Esophagus muscularis mucosa (tissue), 4 donors: ENCODE results near the gene ENOPH1. TPM values are rescaled to one million over a fixed set of nuclear protein-coding genes. Genes with fewer than 3 reads are reported as not detected.

ENCODE experiments used
- DNase-seq: peaks from one replicate; pipeline ENCODE4 v3.0.0-alpha.2; 2017; ENCODE audit errors: extremely low spot score
- H3K27ac ChIP-seq, 4 donors: fragments of 200-600 bp; sonication (generic); replicated peaks in 1 of 4; 1 replicate in 3 of 4; 2 replicates in 1 of 4; pipeline ENCODE4 v1.5.1; 2016 to 2019; ENCODE audit warnings: mild to moderate bottlenecking in 1 of 4
- H3K27me3 ChIP-seq, 4 donors: fragments of 200-600 bp; sonication (generic); one replicate each; pipeline versions ENCODE4 v1.5.1 to v1.6.0; 2016 to 2019
- H3K36me3 ChIP-seq, 4 donors: fragments of 200-600 bp; sonication (generic); one replicate each; pipeline ENCODE4 v1.5.1; 2016 to 2019
- H3K4me1 ChIP-seq, 4 donors: fragments of 200-600 bp; sonication (generic); one replicate each; pipeline ENCODE4 v1.5.1; 2016 to 2019
- H3K4me3 ChIP-seq, 4 donors: fragments of 200-600 bp; sonication (generic); 1 replicate in 2 of 4; 2 replicates in 2 of 4; pipeline ENCODE4 v1.5.1; 2016 to 2019; ENCODE audit warnings: mild to moderate bottlenecking in 4 of 4, moderate library complexity in 1 of 4
- H3K9me3 ChIP-seq, 4 donors: fragments of 200-600 bp; sonication (generic); 1 replicate in 3 of 4; 2 replicates in 1 of 4; pipeline ENCODE4 v1.5.1; 2016 to 2019
- EP300 ChIP-seq: sonication (generic); formaldehyde crosslinking; IDR thresholded peaks from one replicate; pipeline ENCODE4 v1.6.1; 2017; ENCODE audit warnings: antibody characterized with exemption
- POLR2A ChIP-seq: fragments of 450-650 bp; IDR thresholded peaks from one replicate; pipeline ENCODE4 v1.6.1; 2017; ENCODE audit warnings: antibody characterized with exemption, moderate library complexity, mild to moderate bottlenecking, low read depth
- POLR2AphosphoS5 ChIP-seq, 2 donors: sonication (generic); formaldehyde crosslinking; IDR thresholded peaks; one replicate each; pipeline ENCODE4 v1.6.1; 2017; ENCODE audit warnings: antibody characterized with exemption in 2 of 2
- WGBS: methylation state at CpG from one replicate; pipeline ENCODE4 v1.1.5; 2018; 5-methylcytosine and 5-hydroxymethylcytosine counted together
- intact Hi-C: fragments of 100-400 bp; cut with DNase I; formaldehyde crosslinking; loops from one replicate; pipeline ENCODE4 v1.15.1; 2023
- total RNA-seq, 4 donors: library from RNA; depleted of rRNA; stranded (reverse); fragments of >200 nt; gene quantifications; one replicate each; pipeline versions ENCODE4 v1.1.0 to v1.2.1, GENCODE V29; 2016
- TF ChIP-seq, protein P1 (sequence below), 3 experiments: fragments of 200-600 bp in 2 of 3; fragments of 450-650 bp in 1 of 3; sonication (generic) in 2 of 3; IDR thresholded peaks; one replicate each; pipeline ENCODE4 v1.5.1; 2017 to 2019; ENCODE audit warnings: antibody characterized with exemption in 3 of 3, mild to moderate bottlenecking in 2 of 3, moderate library complexity in 1 of 3

The ENOPH1 gene
- total RNA-seq, 4 donors from 2014 or later: 17.4 to 26.4 (median 22.4) TPM

DNA sequence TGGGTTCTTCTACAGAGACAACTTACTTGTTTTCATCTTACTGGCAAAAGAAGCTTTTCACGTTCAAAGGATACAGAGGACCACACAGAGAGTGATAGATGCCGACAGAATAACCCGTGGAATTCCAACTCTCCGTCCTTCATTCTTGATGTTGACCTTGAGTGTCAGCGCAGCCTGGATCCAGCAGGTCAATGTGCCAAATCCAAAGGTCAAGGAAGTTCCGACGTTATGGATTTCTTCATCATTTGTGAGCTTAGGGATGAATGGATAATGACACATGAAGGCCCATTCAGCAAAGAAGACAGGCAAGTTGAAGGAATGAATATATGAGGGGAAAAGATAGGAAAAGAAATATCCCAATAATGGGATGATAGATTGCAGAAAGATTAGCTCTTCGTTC lies 59.6 kb downstream of the ENOPH1 start:
- no peak overlapping the region for H3K27ac ChIP-seq
- intact Hi-C loops: no loop called here
- DNase-seq: peak; percentile 39
- H3K27me3 ChIP-seq: no peaks in the 10 kb centered on the region
- no peaks in the 10 kb centered on the region for H3K4me1 ChIP-seq
- TF ChIP-seq, protein P1, sequence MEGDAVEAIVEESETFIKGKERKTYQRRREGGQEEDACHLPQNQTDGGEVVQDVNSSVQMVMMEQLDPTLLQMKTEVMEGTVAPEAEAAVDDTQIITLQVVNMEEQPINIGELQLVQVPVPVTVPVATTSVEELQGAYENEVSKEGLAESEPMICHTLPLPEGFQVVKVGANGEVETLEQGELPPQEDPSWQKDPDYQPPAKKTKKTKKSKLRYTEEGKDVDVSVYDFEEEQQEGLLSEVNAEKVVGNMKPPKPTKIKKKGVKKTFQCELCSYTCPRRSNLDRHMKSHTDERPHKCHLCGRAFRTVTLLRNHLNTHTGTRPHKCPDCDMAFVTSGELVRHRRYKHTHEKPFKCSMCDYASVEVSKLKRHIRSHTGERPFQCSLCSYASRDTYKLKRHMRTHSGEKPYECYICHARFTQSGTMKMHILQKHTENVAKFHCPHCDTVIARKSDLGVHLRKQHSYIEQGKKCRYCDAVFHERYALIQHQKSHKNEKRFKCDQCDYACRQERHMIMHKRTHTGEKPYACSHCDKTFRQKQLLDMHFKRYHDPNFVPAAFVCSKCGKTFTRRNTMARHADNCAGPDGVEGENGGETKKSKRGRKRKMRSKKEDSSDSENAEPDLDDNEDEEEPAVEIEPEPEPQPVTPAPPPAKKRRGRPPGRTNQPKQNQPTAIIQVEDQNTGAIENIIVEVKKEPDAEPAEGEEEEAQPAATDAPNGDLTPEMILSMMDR (IDR thresholded peaks at IDR 0.05): no peak
- TF ChIP-seq EP300 (no peak), POLR2AphosphoS5 (IDR thresholded peaks at IDR 0.05) (no peak), POLR2A (no peak)
- H3K36me3 ChIP-seq: peaks cover 0 to 21% (median 0%) of the 10 kb centered on the region in 4 donors
- 42% methylated on average over 8 of the region's 8 CpGs for WGBS
- H3K9me3 ChIP-seq: no peaks in the 10 kb centered on the region
- no peak overlapping the region for H3K4me3 ChIP-seq

DNA sequence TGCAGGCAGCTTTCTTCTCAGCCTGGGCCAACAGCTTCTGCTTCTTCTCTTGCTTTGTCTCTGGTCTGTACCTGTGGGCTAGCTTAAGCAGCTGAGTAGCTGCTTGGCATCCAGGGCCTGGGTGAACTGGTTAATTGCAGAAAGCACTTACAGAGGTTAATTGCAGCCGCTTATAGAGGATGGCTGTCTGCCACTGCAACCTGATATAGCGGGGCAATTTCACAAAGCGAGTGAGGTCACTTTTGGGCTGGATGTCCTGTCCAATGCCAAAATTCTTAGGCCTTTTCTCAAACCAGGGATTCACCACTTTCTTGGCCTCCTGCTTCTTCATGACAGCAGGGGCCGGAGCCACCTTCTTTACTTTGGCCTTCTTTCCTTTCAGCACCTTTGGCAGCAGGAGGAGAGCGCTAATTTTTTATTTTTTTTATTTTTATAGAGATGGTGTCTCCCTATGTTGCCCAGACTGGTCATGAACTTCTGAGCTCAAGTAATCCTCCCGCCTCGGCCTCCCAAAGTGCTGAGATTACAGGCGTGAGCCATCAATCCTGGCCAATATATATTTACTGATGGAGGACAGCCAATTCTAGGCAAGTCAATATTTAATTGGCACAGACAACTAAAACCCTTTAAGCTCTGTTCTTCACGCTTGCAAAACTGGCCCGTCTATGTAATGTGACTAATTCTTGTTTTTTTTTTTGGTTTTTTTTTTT lies 61.0 kb downstream of the ENOPH1 start:
- 90% methylated on average over 10 of the region's 10 CpGs for WGBS
- TF ChIP-seq, protein P1 (IDR thresholded peaks at IDR 0.05): no peak
- TF ChIP-seq EP300 (no peak), POLR2A (no peak), POLR2AphosphoS5 (IDR thresholded peaks at IDR 0.05) (no peak)
- no peak for DNase-seq
- H3K27ac ChIP-seq: no peak overlapping the region
- no peak overlapping the region for H3K4me3 ChIP-seq
- no peaks in the 10 kb centered on the region for H3K4me1 ChIP-seq
- intact Hi-C loops: no loop called here
- H3K9me3 ChIP-seq: no peaks in the 10 kb centered on the region
- no peaks in the 10 kb centered on the region for H3K27me3 ChIP-seq
- peaks cover 0 to 29% (median 0%) of the 10 kb centered on the region in 4 donors for H3K36me3 ChIP-seq

DNA sequence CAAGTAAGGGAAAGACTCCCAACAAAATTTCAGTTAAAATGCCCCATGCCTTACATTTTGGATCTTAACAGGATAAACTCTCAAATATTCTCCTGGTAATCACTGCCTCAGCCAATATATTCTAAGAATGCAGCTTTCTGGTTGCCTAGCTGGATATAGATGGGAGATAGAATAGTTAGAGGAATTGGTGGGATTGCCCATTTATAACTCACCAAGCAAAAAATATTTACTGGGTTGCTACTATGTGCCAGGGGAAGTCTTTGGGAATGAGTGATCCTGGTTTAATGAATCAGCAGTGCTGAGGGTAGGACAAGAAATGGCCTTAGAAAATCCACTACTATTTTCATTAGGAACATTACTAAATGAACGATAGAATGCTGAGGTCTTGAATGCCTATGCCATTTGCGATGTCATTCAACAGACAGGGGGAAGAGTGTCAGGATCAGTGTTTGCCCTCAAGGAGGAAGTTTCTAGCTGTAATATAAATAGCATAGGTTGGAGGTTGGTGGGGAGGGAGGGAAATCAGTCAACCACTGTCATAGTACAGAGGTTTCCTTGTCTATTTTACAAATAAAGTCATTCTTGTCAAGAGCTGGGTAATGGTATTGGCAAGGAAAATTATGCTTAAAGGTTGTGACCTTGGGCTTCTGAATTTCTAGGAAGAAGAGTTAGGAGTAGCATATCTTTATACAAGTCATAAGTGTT lies 63.5 kb downstream of the ENOPH1 start:
- 76% methylated on average over 2 of the region's 2 CpGs for WGBS
- no peak for DNase-seq

DNA sequence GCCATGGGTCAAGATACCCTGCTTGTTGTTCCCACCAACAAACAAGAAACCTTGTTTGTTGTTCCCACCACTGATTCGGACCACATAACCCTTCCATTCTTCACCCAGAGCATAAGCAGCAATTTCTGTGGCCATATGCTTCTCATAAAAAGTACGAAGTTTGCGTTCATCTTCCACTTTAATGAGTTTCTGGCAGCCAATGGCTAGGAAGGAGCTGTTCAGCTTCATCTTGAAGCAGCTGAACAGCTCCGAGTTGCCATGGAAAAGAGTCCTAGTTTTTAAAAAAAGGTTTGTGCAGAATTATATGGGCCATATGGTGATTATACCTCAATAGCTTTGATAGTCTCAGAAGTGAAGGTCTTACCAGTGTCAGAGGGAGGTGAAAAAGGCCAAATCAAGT lies 65.3 kb downstream of the ENOPH1 start:
- TF ChIP-seq POLR2A: no peak
- TF ChIP-seq, protein P1 (IDR thresholded peaks at IDR 0.05): no peak
- no peak for TF ChIP-seq EP300
- no peak for TF ChIP-seq POLR2AphosphoS5 (IDR thresholded peaks at IDR 0.05)
- Histone ChIP-seq H3K27me3 (no peaks in the 10 kb centered on the region), H3K27ac (no peak overlapping the region), H3K4me3 (no peak overlapping the region), H3K4me1 (no peaks in the 10 kb centered on the region), H3K9me3 (no peaks in the 10 kb centered on the region), H3K36me3 (peaks cover 0 to 20% (median 0%) of the 10 kb centered on the region in 4 donors)
- DNase-seq: no peak
- 92% methylated on average over 4 of the region's 4 CpGs for WGBS
- intact Hi-C loops: no loop called here

More for the DNA sequence above, 63.5 kb downstream of the ENOPH1 start:
- TF ChIP-seq, protein P1 (IDR thresholded peaks at IDR 0.05): no peak
- no peak for TF ChIP-seq EP300
- no peak for TF ChIP-seq POLR2A
- no peak for TF ChIP-seq POLR2AphosphoS5 (IDR thresholded peaks at IDR 0.05)
- H3K27me3 ChIP-seq: no peaks in the 10 kb centered on the region
- H3K27ac ChIP-seq: no peak overlapping the region
- peaks cover 0 to 29% (median 0%) of the 10 kb centered on the region in 4 donors for H3K36me3 ChIP-seq
- no peak overlapping the region for H3K4me3 ChIP-seq
- no peaks in the 10 kb centered on the region for H3K4me1 ChIP-seq
- no peaks in the 10 kb centered on the region for H3K9me3 ChIP-seq
- intact Hi-C loops: no loop called here
